KG1 (cell line): ENCODE results near the gene LARP7.
"Not testable (repeated sequence)": the region's sequence is repeated elsewhere in the genome, so short reads cannot be mapped to it uniquely, and the experiment has no call there.

Experiments used
- DNase-seq: peaks from one replicate; lab custom pipeline; 2025; lab: John Stamatoyannopoulos, UW

LARP7 gene

DNA sequence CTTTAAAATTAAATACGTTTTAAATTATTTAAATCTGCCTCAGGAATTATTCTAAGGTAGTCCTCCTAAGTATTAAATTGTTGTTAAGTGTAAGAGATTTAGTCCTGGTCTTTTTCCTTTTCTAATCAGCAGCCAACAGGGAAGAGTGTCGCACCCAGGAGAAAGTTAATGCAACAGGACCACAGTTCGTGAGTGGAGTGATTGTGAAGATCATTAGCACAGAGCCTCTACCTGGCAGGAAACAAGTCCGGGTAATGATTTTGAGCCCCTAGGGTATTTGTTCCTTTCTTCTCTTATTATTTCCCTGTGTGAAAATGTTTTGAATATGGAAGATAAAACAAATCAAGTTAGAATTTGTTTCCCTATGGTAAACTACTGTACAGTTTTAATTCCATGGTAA lies 13.4 kb downstream of the LARP7 start:
- no peak for DNase-seq

DNA sequence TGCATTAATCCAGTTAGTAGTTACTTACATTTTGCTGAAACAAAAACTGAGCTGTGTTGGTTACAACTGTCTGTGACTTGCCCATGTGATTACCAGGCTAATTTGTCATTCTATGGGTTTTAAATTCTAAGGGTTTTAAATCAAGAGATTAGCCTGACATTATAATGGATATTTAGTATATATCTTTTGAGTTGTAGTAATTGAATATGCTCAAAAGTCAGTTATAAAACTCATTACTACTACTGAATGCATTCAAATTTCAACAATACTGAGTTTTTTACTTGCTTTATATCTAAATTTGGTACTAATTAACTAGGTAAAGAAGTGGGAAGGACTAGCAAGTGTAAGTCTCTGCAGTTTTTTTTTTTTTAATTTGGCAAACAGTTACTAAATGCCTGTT lies 14.7 kb downstream of the LARP7 start:
- no peak for DNase-seq

DNA sequence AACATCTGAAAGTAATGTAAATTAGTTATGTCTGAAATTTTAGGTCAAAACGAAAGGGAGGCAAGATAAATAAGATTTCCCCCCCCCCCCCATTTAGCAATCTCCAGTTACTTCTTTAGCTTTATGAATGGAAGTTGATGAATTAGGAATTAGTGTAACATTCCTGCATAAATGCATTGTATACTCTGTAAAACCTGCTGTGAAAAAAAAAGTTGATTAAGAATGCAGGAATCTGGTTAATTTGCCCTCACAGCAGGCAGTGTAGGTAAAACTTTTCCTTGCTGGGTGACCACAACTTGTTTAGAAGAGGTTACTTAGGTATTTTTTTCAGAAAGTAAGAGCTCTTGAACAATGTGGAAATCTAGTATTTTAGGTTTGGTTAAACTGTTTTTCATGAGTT lies 15.3 kb downstream of the LARP7 start:
- DNase-seq: no peak

DNA sequence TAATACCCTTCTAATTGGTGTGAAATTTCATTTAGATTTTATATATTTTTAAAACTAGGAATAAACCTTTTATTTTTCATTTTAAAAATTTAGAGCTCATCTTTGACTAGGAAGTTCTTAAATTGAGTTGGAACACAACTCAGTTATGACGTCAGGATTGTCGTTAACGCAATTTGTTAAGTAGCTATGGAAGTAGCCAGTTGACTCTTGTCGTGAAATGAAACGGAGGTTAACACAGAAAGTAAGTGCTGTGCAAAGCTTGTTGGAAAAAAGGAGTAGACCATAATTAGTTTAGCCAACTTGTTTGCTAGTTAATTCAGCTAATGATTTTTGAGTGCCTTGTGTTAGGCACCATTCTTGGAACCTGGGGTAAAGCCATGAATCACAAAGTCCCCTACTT lies 18.3 kb downstream of the LARP7 start:
- DNase-seq: no peak

- not testable (repeated sequence) for DNase-seq
These were observed 19.2 kb downstream of the LARP7 start for GRCh38 chr4:112656115-112656514.

- no peak for DNase-seq
These were observed 27.7 kb downstream of the LARP7 start for GRCh38 chr4:112664611-112665010.

DNA sequence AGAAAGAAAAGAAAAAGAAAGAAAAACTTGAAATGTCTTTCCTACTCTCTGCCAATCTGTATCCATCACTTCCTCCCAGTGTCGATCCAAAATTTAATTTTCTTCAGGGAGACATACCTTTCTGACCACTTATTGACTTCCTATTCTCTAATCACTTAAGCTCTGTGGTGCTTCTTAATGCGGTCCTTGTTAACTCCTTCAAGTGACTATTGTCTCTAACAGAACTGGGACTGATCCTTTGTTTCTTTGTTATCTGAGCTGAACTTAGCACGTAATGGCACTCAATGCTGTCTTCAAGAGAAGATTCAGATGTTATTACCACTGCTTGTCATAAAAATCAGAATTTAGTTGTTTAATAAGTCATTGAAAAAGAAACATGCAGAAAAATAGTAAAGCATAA lies 31.2 kb downstream of the LARP7 start:
- DNase-seq: no peak

DNA sequence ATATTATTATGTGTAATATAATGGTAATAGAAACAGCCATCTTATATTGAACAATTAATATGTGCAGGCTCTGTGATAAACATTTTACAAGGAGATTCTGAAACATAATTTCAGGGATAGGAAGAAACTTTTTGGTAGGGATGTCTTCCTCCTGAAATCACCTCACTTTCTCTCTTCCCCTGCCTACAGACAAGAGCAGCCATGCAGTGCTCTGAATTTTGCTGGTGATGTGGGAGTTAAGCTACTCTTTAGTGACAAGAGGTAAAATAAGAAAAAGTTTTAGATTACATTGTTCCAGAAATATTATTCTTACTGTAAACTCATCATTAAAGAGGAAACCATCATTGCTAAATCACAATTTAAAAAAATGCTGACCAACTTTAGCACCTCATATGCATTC lies 36.1 kb downstream of the LARP7 start:
- DNase-seq: no peak

- no peak for DNase-seq
These were observed 36.7 kb downstream of the LARP7 start for GRCh38 chr4:112673686-112674085.

- DNase-seq: no peak
These were observed 37.4 kb downstream of the LARP7 start for GRCh38 chr4:112674376-112674775.

DNA sequence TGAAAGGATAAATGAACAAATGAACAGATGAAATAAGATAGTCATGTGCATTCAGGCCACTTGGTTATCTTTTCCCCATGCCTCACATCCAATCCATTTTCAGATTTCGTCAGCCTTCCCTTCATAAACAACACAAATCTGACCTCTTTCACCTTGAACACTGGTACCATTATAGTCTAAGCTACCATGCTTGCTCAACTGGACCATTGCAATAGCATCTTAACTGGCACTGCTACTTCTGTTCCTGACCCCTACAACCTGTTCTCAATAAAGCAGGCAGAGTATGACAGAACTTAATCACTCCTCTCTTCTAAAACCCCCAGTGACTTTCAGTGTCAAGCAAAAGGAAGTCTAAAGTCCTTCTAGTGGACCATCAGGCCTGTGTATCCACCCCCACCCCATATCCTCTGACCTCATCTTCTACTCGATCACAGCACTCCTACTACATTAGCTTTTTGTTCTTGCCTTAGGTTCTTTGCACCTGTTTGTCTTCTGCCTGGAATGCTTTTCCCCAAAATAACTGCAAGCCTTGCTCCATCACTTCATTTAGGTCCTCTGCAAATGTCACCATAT lies 40.7 kb downstream of the LARP7 start:
- no peak for DNase-seq

GRCh38 chr4:112680996-112681395 lies 44.1 kb downstream of the LARP7 start:
- no peak for DNase-seq

GRCh38 chr4:112693507-112693906 lies 56.6 kb downstream of the LARP7 start:
- DNase-seq: no peak

GRCh38 chr4:112700679-112701078 lies 63.7 kb downstream of the LARP7 start:
- no peak for DNase-seq

- no peak for DNase-seq
These were observed 65.9 kb downstream of the LARP7 start for GRCh38 chr4:112702892-112703291.

DNA sequence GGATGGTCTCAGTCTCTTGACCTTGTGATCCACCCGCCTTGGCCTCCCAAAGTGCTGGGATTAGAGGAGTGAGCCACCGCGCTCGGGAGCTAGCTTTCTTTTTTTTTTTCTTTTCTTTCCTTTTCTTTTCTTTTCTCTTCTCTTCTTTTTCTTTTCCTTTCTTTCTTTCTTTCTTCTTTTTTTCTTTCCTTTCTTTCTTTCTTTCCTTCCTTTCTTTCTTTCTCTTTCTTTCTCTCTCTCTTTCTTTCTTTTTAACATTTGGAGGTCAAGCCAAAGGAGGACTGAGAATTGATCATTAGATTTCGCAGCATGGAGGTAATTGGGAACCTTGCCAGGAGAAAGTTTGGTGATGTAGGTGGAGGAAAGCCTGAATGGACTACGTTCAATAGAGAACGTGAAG lies 67.4 kb downstream of the LARP7 start:
- no peak for DNase-seq

DNA sequence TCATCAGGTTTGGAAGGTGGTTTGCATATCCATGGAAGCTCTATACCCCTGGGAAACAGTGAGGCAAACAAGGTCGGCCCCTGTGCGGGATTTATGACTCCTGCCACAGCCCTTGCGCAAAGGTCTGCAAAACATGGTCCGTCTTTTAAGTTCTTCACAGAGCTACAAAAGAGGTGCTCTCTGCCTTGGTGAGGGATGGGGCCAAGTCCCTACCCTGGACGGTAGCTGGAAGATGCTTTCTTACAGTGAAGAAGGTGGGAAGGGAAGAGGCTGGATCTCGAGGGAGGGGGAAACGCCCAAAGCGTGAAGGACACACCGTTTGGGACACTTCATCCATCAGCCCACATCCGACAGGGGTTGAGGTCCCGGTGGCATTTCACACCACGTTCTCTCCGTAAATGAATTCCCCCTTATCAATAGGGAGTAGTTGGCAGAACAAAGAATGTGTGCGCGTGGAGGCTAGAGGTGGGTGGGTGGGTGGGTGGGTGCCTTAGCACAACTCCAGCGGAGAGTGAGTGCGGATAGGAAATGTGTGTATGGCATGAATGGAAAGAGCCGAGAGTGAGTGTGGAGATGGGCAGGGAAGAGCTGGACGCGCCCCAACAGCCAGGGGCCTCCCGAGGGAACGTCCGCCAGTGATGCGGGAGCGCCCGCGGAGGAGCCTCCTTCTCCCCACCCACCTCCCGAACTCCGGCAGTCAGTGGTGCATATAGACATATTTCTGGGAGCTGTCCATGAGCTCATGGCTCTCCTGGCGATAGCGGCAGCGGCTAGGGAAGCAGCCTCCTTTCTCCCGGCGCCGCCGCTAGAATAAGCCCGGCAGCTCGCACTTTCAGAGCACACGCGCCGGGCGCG lies 68.3 kb downstream of the LARP7 start:
- DNase-seq: no peak

DNA sequence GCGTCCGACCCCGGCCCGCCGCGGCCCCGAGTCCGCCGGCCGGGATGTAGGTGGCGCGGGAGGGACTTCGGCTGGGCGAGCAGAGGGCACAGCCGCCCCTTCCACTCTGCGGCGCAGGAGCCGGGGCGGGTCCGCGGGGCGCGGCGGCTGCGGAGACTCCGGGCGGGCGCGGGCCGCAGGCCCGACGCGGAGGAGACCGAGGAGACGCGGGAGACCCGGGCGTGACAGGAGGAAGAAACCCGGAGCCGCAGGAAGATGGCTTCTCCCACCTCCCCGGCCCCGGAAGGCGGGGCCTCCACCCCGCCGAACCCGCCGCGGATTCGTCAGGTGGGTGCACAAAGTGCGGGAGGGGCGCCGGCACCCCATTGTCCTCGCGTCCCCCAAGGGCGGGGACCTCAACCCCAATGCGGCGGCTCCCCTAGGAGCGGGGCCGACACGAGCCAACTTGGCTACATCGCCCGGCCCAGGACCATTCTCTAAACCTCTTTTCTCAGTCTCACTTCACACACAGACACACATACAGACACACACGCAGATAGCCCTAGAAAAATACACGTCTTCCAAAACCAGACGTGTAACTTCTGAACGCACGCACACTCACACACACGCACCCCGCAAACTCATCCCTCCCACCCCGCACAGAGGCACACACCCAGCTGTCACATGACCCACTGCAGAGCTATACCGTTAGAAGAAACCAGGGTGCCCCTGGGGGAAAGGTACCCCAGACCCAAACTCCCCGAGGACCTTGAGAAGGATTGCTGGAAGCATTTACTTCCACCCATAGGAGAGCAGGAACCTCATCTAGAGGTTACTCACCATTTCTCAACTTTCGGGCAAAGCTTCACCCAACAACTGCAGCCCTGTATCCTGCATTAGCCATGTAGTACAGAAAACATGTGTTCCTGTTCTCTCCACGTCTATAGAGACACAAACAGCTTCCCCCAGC lies 69.2 kb downstream of the LARP7 start:
- not testable (repeated sequence) for DNase-seq

GRCh38 chr4:112706840-112707207 lies 69.9 kb downstream of the LARP7 start:
- DNase-seq: peak; percentile 7
